ENCODE measurements around the gene MEOX1. TPM values are rescaled to one million over a fixed set of nuclear protein-coding genes. Genes with fewer than 3 reads are reported as not detected.

MEOX1 gene
- total and polyA plus RNA-seq, 2 of the 4 experiments (the other 2 are of a cell fraction), result 0.48 to 0.72 TPM

DNA sequence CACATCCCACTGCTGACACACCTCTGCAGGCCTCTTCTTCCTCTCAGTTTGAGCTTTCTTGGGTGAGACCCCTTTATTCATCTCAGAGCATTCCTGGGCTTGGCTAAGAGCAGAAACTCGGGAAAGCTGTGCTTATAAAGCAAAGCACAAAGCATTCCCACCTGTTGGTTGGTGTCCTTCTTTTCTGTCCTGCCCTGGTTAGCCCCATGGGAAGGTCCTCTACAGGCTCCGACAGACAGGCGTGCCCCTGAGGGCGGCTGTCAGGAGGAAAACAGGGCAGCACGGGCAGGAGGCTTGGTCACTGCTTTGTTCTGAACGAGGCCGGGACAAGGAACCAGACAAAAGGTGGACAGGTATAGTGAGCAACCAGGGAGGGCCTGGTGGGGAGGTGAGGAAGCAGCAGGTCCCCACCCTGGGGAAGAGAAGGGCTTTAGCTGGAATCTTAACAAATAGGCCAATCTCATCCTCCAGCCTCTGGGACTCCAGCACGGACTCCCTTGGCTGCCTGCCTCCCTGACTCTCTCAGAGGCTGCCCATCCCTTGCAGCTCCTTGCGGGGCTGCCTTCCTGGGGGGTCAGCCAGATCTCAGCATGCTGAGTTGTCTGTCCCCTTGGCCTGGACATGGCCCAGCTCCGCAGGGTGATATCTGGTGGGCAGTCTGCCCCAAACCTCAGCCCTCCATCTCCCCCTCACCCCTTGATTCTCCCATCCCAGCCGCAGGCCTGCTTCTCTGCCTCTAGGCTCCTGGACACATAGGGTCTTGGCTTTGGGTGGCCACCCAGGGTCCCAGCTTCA lies 1.7 kb downstream of the MEOX1 start:
- intact Hi-C loops (cut with micrococcal nuclease), result no loop called here
- POLR2A ChIA-PET (ENCODE audit: unreplicated experiment), result no interaction called here
- H4K91ac ChIP-seq (ENCODE audit: insufficient read depth, low read depth, low read length), result no peak overlapping the region
- H2BK15ac ChIP-seq (ENCODE audit: low read depth, low read length), result no peak overlapping the region
- no peak overlapping the region for H3K14ac ChIP-seq (replicated peaks; ENCODE audit: low read depth, low read length)
- no peaks in the 10 kb centered on the region; the same call in 1 of the 2 replicates for H3K9me1 ChIP-seq (ENCODE audit: insufficient read depth, low read length)
- no peak overlapping the region for H2BK120ac ChIP-seq (ENCODE audit: low read depth, low read length)
- H3K56ac ChIP-seq (ENCODE audit: extremely low read depth, insufficient read depth, low read length), result no peak overlapping the region
- TF ChIP-seq NFE2L2 (IDR thresholded peaks at IDR 0.05; ENCODE audit: low read depth, low read length) (no peak), RFX5 (IDR thresholded peaks at IDR 0.05; ENCODE audit: low read depth, low read length) (no peak), MXI1 (IDR thresholded peaks at IDR 0.05; ENCODE audit: borderline replicate concordance, low read depth, low read length) (no peak), MAZ (IDR thresholded peaks at IDR 0.05; ENCODE audit: borderline replicate concordance, low read depth, low read length) (no peak), SMC3 (IDR thresholded peaks at IDR 0.05; ENCODE audit: low read depth, low read length) (no peak), RCOR1 (IDR thresholded peaks at IDR 0.05; ENCODE audit: insufficient replicate concordance, low read length) (no peak)
- no peak for DNase-seq
- H3K27ac ChIP-seq (ENCODE audit: insufficient read depth, low read length), result no peak overlapping the region
- no peaks in the 10 kb centered on the region for H3K36me3 ChIP-seq (ENCODE audit: control insufficient read depth, insufficient read depth, low read length)
- H3K9ac ChIP-seq (ENCODE audit: low read depth, low read length), result no peak overlapping the region
- H2AK9ac ChIP-seq (replicated peaks; ENCODE audit: low read depth, low read length, poor library complexity), result no peak overlapping the region
- no peak overlapping the region for H4K8ac ChIP-seq (ENCODE audit: low read depth in 2 of 2, low read length in 2 of 2)
- no peak overlapping the region for H4K5ac ChIP-seq (ENCODE audit: low read depth, low read length)
- no peak overlapping the region for H3K4me2 ChIP-seq (ENCODE audit: low read depth, low read length)
- no peaks in the 10 kb centered on the region for H3K79me1 ChIP-seq (ENCODE audit: low read depth in 1 of 2, low read length in 2 of 2)
- CTCF ChIA-PET, result interaction anchor here (1.5 to 1.9 kb wide), 2 partner anchors 14 to 83 kb away, joined by 3 to 7 read pairs; no protein-coding TSS in a partner anchor
- no peak overlapping the region for H2BK5ac ChIP-seq (ENCODE audit: low read depth, low read length, poor library complexity, severe bottlenecking)
- no peak overlapping the region for H2AFZ ChIP-seq (replicated peaks; ENCODE audit: low read length, poor library complexity)
- ATAC-seq (ENCODE audit: low read depth), result no peak
- H3K18ac ChIP-seq (ENCODE audit: low read depth, low read length), result no peak overlapping the region
- WGBS, 2 experiments (ENCODE audit: extremely low coverage in 2 of 2, insufficient read length in 1 of 2), result 88% methylated on average over 4 of the region's 11 CpGs; no CpG with 5 or more reads in 1 of the 2 experiments
- dilution Hi-C loops (cut with HindIII; ENCODE audit: low sequenced_read_pairs, unreplicated experiment), result no loop called here
- in situ Hi-C loops (cut with MboI; ENCODE audit: low sequenced_read_pairs), result no loop called here
- no TSS peak for BruUV-seq (replicated peaks)
- H2AK5ac ChIP-seq (ENCODE audit: low read depth, low read length), result no peak overlapping the region
- no peak overlapping the region for H2BK20ac ChIP-seq (ENCODE audit: low read depth, low read length)
- no peak overlapping the region for H3K23ac ChIP-seq (ENCODE audit: low read depth, low read length)
- H3K4me1 ChIP-seq (ENCODE audit: control insufficient read depth, insufficient read depth, low read length), result peaks cover 9% of the 10 kb centered on the region
- H3K27me3 ChIP-seq (ENCODE audit: control insufficient read depth, insufficient read depth, low read length), result peaks cover 29% of the 10 kb centered on the region
- H3K9me3 ChIP-seq (ENCODE audit: control insufficient read depth, insufficient read depth, low read length), result no peaks in the 10 kb centered on the region
- H4K20me1 ChIP-seq (ENCODE audit: insufficient read depth, low read length), result no peaks in the 10 kb centered on the region
- no peak overlapping the region for H3K4me3 ChIP-seq (ENCODE audit: insufficient read depth, low read depth, low read length)
- H3K4ac ChIP-seq (ENCODE audit: low read depth, low read length), result no peak overlapping the region

All from IMR-90 (cell line).